ENCODE data around the gene SUMF2.
"Not testable (repeated sequence)": the region's sequence is repeated elsewhere in the genome, so short reads cannot be mapped to it uniquely, and the experiment has no call there.

SUMF2 gene

DNA sequence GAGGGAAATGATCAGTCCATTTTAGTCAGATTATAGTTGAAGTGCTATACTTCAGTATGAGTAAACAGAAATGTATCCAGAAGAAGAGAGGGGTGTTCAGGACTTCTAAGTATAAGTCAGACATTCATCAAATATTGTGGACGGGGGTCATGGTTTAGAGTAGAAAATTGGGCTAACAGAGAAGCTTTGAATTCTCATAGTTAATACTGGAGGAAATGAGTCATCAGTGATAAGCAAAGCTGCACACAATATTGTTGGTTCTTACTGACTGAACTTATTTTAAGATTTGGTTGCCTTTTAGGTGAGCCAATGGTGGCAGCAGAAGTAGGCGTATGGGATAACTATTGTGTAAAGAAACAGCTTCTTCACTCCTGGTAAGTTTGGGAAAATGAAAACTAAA, 1.7 kb upstream of the SUMF2 start:
- DNase-seq (ENCODE audit: low spot score): no peak

DNA sequence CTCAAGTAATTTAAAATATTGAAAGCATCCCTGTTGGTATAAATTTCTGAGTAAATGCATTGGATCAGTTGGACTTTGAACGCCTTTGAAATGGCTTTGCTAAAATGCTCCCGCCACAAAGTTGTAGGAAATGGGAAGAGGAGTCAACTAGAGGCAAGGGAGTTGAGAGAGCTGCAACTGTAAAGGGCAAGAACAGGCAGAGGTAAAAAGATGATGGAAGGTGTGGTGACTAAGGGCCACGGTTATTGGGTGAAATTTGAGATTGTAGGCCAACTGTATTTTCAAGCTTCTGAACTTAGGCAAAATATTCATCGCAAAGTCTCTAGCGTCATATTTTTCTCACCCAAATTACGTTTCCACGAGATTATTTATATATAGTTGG, 595 bp upstream of the SUMF2 start:
- no peak for DNase-seq (ENCODE audit: low spot score)

DNA sequence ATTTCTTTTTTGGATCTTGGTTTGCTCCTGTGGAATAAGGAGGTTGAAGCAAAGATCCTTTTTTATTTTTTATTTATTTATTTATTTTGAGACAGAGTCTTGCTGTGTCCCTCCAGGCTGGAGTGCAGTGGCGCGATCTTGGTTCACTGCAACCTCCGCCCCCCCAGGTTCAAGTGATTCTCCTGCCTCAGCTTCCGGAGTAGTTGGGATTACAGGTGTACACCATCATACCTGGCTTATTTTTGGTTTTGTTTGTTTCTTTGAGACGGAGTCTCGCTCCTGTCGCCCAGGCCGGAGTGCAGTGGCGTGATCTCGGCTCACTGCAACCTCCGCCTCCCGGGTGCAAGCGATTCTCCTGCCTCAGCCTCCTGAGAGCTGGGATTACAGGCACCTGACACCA, 2.3 kb downstream of the SUMF2 start:
- not testable (repeated sequence) for DNase-seq (ENCODE audit: low spot score)

DNA sequence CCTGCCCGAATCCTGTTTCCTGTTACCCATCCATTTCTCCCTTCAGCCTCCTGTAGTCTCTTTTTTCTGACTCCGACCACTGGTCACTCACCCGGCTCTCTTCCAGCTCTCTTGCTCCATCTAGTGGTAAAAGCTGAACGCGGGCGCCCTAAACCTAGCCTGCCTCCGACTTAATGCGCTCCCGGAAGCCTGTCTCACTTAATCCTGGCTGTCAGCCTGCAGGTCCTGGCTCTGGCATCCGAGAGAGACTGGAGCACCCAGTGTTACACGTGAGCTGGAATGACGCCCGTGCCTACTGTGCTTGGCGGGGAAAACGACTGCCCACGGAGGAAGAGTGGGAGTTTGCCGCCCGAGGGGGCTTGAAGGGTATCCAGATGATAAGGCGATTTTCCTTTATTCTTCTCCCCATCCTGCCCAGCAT, 10.3 kb downstream of the SUMF2 start:
- DNase-seq (ENCODE audit: low spot score): peak; percentile 72

DNA sequence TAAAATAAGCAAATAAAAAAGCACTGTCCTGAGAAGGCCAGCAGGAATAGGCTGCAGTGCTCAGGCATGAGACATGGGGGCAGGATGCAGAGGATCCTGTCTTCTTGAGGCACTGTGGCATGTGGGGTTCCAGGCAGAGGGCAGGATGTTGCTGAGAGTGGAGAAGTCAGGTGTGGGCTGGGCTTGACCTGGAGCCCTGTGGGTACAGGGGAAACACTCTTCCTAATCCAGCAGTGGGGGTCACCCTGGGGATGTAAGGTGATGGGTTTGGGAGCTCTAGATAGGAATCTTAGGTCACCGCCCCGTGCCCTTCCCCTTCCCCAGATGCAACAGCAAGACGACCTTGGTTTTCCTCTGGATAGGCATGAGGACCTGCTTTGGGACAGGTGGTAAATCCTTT, 13.6 kb downstream of the SUMF2 start:
- DNase-seq (ENCODE audit: low spot score): no peak

DNA sequence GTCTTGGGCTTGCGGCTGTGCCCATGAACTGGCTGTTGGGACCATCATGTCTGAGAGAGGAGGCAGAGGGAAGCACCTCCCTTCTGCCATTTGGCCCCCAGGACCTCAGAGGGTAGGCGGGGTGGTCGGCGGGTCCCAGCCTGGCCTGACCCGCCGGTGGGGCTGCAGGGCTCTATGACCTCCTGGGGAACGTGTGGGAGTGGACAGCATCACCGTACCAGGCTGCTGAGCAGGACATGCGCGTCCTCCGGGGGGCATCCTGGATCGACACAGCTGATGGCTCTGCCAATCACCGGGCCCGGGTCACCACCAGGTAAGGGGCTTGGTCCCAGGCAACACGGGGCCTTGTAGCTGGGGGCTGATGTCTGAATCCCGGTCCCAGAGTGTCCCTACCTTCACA, 14.1 kb downstream of the SUMF2 start:
- no peak for DNase-seq (ENCODE audit: low spot score)

DNA sequence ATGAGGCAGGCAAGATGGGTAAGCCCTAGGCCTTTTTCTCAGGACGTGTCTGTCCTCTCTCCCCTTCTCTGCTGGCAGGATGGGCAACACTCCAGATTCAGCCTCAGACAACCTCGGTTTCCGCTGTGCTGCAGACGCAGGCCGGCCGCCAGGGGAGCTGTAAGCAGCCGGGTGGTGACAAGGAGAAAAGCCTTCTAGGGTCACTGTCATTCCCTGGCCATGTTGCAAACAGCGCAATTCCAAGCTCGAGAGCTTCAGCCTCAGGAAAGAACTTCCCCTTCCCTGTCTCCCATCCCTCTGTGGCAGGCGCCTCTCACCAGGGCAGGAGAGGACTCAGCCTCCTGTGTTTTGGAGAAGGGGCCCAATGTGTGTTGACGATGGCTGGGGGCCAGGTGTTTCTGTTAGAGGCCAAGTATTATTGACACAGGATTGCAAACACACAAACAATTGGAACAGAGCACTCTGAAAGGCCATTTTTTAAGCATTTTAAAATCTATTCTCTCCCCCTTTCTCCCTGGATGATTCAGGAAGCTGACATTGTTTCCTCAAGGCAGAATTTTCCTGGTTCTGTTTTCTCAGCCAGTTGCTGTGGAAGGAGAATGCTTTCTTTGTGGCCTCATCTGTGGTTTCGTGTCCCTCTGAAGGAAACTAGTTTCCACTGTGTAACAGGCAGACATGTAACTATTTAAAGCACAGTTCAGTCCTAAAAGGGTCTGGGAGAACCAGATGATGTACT, 15.5 kb downstream of the SUMF2 start:
- peak; percentile 95 for DNase-seq (ENCODE audit: low spot score)

DNA sequence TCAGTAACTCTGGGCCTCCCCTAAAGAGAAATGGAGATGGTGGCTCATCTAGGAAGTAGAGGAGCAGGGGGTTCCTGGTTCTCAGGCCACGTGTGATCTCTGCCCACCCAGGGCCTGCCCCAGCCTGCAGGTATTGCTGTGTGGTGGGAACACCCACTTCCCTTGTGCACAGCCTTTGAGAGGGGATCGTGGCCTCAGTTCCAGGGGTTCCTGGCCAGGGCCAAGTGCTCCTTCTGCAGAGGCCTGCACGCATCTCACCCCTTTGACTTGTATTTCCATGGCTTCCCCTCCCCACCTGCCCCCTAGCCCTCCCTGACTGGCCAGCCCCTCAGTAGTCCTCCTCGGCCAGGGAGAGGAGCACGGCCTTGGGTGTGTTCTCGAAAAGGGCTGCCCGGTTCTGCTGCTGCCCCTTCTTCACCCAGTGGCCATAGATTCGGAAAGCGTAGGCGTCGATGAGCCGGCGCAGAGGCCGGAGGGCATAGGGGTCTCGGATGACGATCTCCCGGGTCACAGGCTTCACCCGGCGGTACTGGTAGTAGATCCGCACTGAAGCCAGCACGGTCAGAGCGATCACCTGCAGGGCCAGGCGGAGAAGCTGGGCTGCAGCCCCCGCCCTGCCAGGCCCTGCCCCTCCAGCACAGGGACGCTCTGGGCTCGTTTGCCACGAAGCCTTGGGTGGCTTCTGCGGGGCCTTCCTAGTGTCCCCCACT, 16.8 kb downstream of the SUMF2 start:
- not testable (repeated sequence) for DNase-seq (ENCODE audit: low spot score)

DNA sequence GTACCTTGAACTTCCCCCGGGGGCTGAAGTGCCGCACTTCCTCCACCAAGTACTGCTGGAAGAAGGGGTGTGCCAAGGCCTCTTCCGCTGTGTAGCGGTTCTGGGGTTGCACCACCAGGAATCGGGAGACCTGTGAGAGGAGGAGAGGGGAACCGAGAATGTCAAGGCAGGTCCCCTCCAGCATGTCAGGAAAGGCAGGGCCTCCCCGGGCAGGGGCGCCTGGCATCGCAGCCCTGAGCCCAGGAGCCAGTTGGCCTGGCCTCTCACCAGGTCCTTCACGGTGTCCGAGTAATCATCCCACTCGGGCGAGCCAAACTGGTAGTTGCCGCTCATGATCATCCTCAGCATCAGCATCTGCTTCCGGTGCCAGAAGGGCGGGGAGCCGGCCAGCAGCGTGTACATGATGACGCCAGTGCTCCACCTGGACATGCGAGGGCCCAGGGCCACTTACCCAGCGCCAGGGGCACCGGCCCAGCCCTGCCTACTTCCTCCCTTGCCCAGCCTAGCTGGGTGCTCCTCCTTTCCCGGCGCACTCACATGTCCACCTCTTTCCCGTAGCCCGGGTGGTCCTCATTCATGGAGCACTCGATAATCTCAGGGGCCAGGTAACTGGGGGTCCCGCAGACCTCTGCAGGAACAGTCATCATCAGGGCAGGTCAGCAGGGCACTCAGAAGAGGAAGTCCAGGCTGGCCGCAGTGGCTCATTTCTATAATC, 17.7 kb downstream of the SUMF2 start:
- DNase-seq (ENCODE audit: low spot score): no peak

DNA sequence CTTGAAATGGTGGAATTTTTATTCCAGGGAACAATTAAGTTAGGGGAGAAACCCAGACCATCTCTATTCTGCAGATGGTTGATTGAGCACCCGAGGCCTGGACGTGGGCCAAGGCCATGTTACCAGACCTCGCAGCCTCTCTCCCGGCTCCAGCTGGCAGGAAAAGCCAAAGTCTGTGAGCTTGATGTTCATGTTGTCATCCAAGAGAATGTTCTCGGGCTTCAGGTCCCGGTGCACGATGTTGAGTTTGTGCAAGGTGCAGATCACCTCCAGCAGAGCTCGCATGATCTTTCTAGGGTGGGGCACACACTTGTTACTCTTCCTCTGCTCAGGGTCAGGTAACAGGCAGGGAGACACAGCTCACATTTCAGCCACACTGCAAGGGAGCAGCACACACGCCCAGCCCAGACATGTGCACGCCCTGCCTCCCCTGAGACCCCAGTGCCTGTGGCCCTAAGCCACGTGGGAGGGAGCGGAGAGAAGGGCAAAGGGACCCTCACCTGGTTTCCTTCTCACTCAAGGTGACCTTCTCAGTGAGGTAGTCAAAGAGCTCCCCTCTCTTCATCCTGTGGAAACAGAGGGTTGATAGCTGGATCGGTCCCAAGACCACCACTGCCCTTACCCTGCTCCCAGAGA, 19.2 kb downstream of the SUMF2 start:
- peak; percentile 77 for DNase-seq (ENCODE audit: low spot score)

DNA sequence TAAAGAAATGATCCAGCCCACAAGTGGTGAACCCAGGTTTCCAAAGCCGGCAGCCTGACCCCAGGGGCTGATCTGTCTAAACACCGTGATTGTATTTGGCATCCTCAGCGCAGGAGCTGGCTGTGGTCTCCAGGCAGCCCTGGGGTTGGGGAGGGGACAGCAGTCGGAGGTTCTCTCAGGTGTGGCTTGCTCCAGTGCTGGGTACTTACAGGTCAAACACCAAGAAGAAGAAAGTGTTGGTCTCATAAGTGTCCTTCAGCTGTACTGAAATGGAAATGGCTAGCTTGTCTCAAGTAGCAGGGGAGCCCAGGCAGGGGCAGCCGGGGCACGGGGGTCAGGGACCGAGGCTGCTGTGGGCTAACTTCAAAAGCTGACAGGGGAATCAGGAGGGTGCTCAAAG, 22.7 kb downstream of the SUMF2 start:
- no peak for DNase-seq (ENCODE audit: low spot score)

DNA sequence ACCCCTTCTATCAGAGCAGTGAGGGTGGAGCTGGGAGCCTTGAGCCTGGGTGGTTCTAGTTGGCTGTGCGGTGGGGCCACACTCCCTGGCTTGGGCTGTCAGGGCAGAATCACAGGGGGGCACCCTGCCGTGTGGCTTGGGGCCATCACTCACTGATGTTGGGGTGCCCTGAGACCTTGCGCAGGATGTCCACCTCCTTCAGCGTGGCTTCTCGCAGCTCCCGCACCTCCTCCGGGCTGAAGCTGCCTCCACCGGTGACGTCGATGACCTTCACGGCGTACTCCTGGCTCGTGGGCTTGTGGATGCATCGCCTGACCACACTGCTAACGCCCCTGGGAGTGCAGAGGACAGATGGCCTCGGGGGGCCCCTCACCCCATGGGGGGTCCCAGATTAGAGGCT, 23.4 kb downstream of the SUMF2 start:
- DNase-seq (ENCODE audit: low spot score): no peak

DNA sequence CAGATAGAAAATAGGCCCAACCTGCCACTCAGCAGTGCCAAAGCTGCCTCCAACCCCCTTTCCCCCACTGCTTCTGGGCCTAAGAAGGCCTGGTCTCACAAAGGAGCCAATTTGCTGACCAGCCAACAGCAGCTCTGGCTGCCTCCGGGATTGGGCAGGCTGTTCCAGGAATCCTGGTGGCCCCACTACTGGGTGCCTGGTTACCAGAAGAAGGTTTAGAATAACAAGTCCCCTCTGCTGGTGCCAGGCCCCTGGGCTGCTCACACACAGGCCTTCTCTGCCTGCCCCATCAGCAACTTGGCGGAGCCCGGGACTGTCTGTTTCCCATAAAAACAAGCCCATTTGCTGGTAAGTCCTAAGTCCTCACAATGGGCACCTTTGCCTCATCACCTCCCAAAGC, 27.5 kb downstream of the SUMF2 start:
- DNase-seq (ENCODE audit: low spot score): peak; percentile 66

DNA sequence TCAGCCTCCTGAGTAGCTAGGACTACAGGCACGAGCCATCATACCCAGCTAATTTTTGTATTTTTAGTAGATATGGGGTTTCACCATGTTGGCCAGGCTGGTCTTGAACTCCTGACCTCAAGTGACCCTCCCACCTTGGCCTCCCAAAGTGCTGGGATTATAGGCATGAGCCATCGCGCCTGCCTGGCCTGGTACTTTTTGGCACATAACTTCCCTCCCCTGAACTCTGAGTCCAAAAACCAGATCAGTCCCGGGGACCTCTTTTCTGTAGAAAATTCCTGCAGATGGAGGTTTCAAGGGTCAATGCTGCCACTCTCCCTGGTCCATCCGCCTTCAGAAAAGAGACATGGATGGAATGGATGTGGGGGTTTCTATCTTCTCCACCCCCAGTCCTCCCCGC, 28.3 kb downstream of the SUMF2 start:
- DNase-seq (ENCODE audit: low spot score): not testable (repeated sequence)

DNA sequence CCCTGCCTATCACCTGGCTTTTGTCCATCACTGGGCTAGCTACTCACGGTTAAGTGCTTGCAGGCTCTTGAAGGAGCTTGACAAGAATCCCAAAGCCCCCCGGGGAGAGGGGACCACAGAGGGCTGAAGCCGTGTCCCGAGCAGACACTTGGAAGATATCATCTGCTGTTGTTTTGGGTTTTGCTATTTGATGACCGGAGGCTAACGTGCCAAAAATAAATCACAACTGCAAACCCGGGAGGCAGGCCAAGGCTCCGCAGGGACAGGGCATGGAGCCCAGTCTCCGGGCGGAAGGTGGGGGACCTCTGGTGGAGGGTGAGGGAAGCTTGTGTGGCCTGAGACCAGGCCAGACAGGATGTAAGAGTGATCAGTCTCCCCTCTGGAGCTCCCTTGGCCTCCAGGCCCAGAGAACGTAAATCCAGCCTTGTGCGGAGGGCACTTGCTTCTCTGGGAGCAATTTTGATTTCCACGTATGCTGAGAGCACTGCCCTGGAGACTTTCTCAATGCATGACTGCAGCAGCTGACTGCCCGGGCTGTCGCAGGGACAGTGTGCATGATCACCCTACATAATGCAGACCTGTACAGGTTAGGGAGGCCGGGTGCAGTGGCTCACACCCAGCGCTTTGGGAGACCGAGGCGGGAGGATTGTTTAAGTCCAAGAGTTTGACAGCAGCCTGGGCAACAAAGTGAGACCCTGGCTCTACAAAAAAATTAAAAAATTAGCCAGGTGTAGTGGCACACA, 28.9 kb downstream of the SUMF2 start, which contains the start of gene PHKG1:
Gene PHKG1 (minus strand): TSS at position 164 of the 743 bp plus-strand sequence. CDS start 4,011 bp downstream, outside the sequence.
- peak; percentile 87 for DNase-seq (ENCODE audit: low spot score)

DNA sequence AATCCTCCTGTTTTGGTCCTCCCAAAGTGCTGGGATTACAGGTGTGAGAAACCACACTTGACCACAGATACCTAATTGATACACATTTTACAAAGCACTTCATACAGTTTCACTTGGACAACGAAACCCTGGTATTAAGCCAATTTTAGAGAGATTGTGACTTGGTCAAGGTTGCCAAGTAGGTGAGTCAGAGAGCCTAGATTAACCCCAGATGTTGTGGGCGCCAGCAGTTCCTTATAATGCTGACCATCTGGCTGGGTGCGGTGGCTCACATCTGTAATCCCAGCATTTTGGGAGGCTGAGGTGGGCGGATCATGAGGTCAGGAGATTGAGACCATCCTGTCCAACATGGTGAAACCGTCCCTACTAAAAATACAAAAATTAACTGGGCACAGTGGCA, 33.6 kb downstream of the SUMF2 start:
- DNase-seq (ENCODE audit: low spot score): no peak

DNA sequence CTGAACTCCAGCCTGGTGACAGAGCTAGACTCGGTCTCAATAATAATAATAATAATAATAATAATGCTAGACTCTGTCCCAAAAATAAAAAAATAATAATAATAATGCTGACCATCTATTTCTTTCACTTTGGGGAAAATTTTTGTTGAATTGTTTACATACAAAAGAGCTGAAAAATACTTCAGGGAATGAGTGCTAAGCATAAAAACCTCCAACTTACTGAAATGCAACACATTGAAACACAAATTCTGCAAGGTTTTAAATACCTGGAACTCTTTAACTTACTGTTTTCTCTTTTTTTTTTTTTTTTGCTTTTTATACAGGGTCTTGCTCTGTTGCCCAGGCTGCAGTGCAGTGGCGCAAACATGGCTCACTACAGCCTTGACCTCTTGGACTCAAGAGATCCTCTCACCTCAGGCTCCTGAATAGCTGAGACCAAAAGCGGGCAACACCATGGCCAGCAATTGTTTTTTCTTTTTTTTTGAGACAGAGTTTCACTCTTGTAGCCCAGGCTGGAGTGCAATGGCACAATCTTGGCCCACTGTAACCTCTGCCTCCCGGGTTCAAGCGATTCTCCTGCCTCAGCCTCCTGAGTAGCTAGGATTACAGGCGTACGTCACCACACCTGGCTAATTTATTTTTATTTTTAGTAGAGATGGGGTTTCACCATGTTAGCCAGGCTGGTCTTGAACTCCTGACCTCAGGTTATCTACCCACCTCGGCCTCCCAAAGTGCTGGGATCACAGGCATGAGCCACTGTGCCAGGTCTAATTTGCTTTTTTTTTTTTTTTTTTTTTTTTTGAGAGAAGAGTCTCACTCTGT, 34.3 kb downstream of the SUMF2 start:
- DNase-seq (ENCODE audit: low spot score): not testable (repeated sequence)

DNA sequence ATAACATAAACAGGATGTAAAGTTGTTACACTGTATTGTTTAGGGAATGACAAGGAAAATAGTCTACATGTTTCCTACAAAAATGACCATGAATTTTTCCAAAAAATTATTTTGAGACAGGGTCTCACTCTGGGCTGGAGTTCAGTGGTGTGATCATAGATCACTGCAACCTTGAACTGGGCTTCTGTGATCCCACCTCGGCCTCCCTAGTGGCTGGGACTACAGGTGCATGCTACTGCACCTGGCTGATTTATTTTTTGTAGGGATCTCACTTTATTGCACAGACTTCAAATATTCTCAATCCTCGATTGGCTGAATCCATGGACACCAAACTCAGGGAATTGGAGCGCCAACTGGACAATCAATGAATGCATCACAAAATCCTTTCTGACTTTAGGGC, 35.6 kb downstream of the SUMF2 start:
- no peak for DNase-seq (ENCODE audit: low spot score)

DNA sequence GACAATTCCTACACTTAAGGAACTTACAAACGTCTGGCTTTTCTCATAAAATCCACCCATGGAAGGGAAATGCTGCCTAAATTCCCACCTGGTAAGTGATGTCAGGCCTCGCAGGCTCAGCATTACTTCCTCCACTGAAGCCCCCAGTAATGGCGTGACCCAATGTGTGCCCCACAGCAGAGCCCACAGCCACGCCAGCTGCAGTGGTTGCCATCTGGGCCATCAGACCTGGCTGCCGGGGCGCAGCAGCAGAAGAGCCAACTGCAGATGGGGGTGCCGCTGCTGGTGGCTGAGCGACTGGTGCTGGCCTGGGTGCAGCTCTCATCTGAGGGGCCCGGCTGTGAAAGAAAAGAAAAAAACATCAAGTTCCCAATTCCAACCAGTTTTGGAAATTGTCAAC, 40.1 kb downstream of the SUMF2 start:
- DNase-seq (ENCODE audit: low spot score): not testable (repeated sequence)

DNA sequence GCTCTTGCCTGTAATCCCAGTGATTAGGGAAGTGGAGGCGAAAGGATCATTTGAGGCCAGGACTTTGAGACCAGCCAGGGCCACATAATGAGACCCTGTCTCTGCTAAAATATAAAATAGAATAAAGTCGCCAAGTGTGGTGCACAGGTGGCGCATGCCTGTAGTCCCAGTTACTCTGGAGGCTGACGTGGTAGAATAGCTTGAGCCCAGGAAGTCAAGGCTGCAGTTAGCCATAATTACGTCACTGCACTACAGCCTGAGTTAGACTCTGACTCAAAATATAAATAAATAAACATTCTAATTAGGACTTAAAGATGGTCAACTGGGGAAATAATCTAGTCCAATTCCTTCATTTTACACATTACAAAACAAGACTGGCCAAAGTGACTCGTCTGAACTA, 41.4 kb downstream of the SUMF2 start:
- no peak for DNase-seq (ENCODE audit: low spot score)

All from Ammon's horn (tissue), 1 donor.